ENCODE results near the gene PANK1.

The PANK1 gene

GRCh38 chr10:89552213-89552612 is 92.8 kb downstream of the PANK1 start:
- Histone ChIP-seq H3K27me3 (ENCODE audit: low read depth, low read length) (no peaks in the 10 kb centered on the region), H3K27ac (ENCODE audit: low read length) (no peak overlapping the region), H3K4me2 (ENCODE audit: low read length) (no peak overlapping the region), H3K79me2 (ENCODE audit: low read length) (no peaks in the 10 kb centered on the region), H3K9ac (ENCODE audit: low read length) (no peak overlapping the region), H2AFZ (ENCODE audit: low read depth, low read length) (no peak overlapping the region), H3K4me3 (ENCODE audit: low read length) (no peak overlapping the region), H3K4me1 (ENCODE audit: low read length) (no peaks in the 10 kb centered on the region), H3K36me3 (replicated peaks; ENCODE audit: low read depth, low read length) (no peaks in the 10 kb centered on the region), H4K20me1 (ENCODE audit: insufficient read depth, low read length) (no peaks in the 10 kb centered on the region), H3K9me3 (ENCODE audit: insufficient read depth, low read length) (no peaks in the 10 kb centered on the region)
- TF ChIP-seq CTCF (IDR thresholded peaks at IDR 0.05; ENCODE audit: low read depth, low read length) (no peak), EZH2phosphoT487 (IDR thresholded peaks at IDR 0.05; ENCODE audit: low read depth) (no peak)

- H3K4me3 ChIP-seq (ENCODE audit: low read length) = no peak overlapping the region
- no peaks in the 10 kb centered on the region for H4K20me1 ChIP-seq (ENCODE audit: insufficient read depth, low read length)
- no peak overlapping the region for H3K4me2 ChIP-seq (ENCODE audit: low read length)
- TF ChIP-seq CTCF (IDR thresholded peaks at IDR 0.05; ENCODE audit: low read depth, low read length) = no peak
- TF ChIP-seq EZH2phosphoT487 (IDR thresholded peaks at IDR 0.05; ENCODE audit: low read depth) = no peak
- H3K79me2 ChIP-seq (ENCODE audit: low read length) = no peaks in the 10 kb centered on the region
- H3K9me3 ChIP-seq (ENCODE audit: insufficient read depth, low read length) = no peaks in the 10 kb centered on the region
- no peak overlapping the region for H2AFZ ChIP-seq (ENCODE audit: low read depth, low read length)
- no peaks in the 10 kb centered on the region for H3K4me1 ChIP-seq (ENCODE audit: low read length)
- no peaks in the 10 kb centered on the region for H3K36me3 ChIP-seq (replicated peaks; ENCODE audit: low read depth, low read length)
- no peak overlapping the region for H3K9ac ChIP-seq (ENCODE audit: low read length)
- H3K27me3 ChIP-seq (ENCODE audit: low read depth, low read length) = no peaks in the 10 kb centered on the region
- no peak overlapping the region for H3K27ac ChIP-seq (ENCODE audit: low read length)
Measured at GRCh38 chr10:89550509-89550908, 94.5 kb downstream of the PANK1 start.

GRCh38 chr10:89549510-89549909 is 95.5 kb downstream of the PANK1 start:
- no peak overlapping the region for H3K4me3 ChIP-seq (ENCODE audit: low read length)
- no peak overlapping the region for H3K27ac ChIP-seq (ENCODE audit: low read length)
- H3K4me1 ChIP-seq (ENCODE audit: low read length) = no peaks in the 10 kb centered on the region
- H3K4me2 ChIP-seq (ENCODE audit: low read length) = no peak overlapping the region
- no peaks in the 10 kb centered on the region for H4K20me1 ChIP-seq (ENCODE audit: insufficient read depth, low read length)
- H3K79me2 ChIP-seq (ENCODE audit: low read length) = no peaks in the 10 kb centered on the region
- H3K27me3 ChIP-seq (ENCODE audit: low read depth, low read length) = no peaks in the 10 kb centered on the region
- H3K36me3 ChIP-seq (replicated peaks; ENCODE audit: low read depth, low read length) = no peaks in the 10 kb centered on the region
- no peak for TF ChIP-seq EZH2phosphoT487 (IDR thresholded peaks at IDR 0.05; ENCODE audit: low read depth)
- TF ChIP-seq CTCF (IDR thresholded peaks at IDR 0.05; ENCODE audit: low read depth, low read length) = no peak
- no peaks in the 10 kb centered on the region for H3K9me3 ChIP-seq (ENCODE audit: insufficient read depth, low read length)
- no peak overlapping the region for H2AFZ ChIP-seq (ENCODE audit: low read depth, low read length)
- H3K9ac ChIP-seq (ENCODE audit: low read length) = no peak overlapping the region

GRCh38 chr10:89548673-89549072 is 96.4 kb downstream of the PANK1 start:
- H3K9ac ChIP-seq (ENCODE audit: low read length) = no peak overlapping the region
- H3K4me2 ChIP-seq (ENCODE audit: low read length) = no peak overlapping the region
- no peaks in the 10 kb centered on the region for H3K79me2 ChIP-seq (ENCODE audit: low read length)
- no peak overlapping the region for H3K27ac ChIP-seq (ENCODE audit: low read length)
- H3K4me1 ChIP-seq (ENCODE audit: low read length) = no peaks in the 10 kb centered on the region
- TF ChIP-seq EZH2phosphoT487 (IDR thresholded peaks at IDR 0.05; ENCODE audit: low read depth) = no peak
- TF ChIP-seq CTCF (IDR thresholded peaks at IDR 0.05; ENCODE audit: low read depth, low read length) = no peak
- no peaks in the 10 kb centered on the region for H3K9me3 ChIP-seq (ENCODE audit: insufficient read depth, low read length)
- H3K27me3 ChIP-seq (ENCODE audit: low read depth, low read length) = no peaks in the 10 kb centered on the region
- no peak overlapping the region for H3K4me3 ChIP-seq (ENCODE audit: low read length)
- H2AFZ ChIP-seq (ENCODE audit: low read depth, low read length) = no peak overlapping the region
- no peaks in the 10 kb centered on the region for H4K20me1 ChIP-seq (ENCODE audit: insufficient read depth, low read length)
- no peaks in the 10 kb centered on the region for H3K36me3 ChIP-seq (replicated peaks; ENCODE audit: low read depth, low read length)
